CD4-positive, alpha-beta T cell (primary cell): Measurements from ENCODE around the gene SLC1A3. TPM values are rescaled to one million over a fixed set of nuclear protein-coding genes. Genes with fewer than 3 reads are reported as not detected.
A peak's percentile ranks its signal among the peaks of the same experiment; 100 is the strongest.

Experiments
- ATAC-seq: fragments of 200-7000 bp; cut with Tn5 transposase; one replicate; pipeline ENCODE4 v1.10.0; 2022; ENCODE audit warnings: mild to moderate bottlenecking; ENCODE audit not compliant: poor library complexity
- CTCF ChIA-PET: fragments of 350-600 bp; sonication (Branson Sonifier 250); formaldehyde crosslinking; loops from one replicate; lab custom pipeline; 2021; ENCODE audit warnings: antibody characterized with exemption, inconsistent platforms; lab: Charles Lee
- POLR2A ChIA-PET: fragments of 350-600 bp; sonication (Branson Sonifier 250); formaldehyde crosslinking; loops from one replicate; lab custom pipeline; 2021; ENCODE audit warnings: antibody characterized with exemption, inconsistent platforms; lab: Charles Lee
- DNase-seq, 14 experiments: peaks; one replicate each; pipeline ENCODE4 v3.0.0-alpha.2; 2013 to 2020; ENCODE audit warnings: mixed read lengths in 2 of 14
- H3K27ac ChIP-seq, 2 donors: one replicate each; pipeline versions ENCODE4 v1.5.1 to v1.7.0; 2013; ENCODE audit warnings: low read length in 2 of 2, low read depth in 1 of 2, mild to moderate bottlenecking in 1 of 2
- H3K27me3 ChIP-seq, 2 experiments: 1 replicate in 1 of 2; 2 replicates in 1 of 2; pipeline versions ENCODE4 v1.6.1 to v1.7.0; 2013; ENCODE audit warnings: low read length in 2 of 2, control low read depth in 1 of 2, mild to moderate bottlenecking in 1 of 2, moderate library complexity in 1 of 2; ENCODE audit not compliant: insufficient read depth in 2 of 2, control insufficient read depth in 1 of 2
- H3K36me3 ChIP-seq: one replicate; pipeline ENCODE4 v1.6.1; 2013; ENCODE audit warnings: low read length, control low read depth; ENCODE audit not compliant: insufficient read depth
- H3K4me1 ChIP-seq: one replicate; pipeline ENCODE4 v1.6.1; 2013; ENCODE audit warnings: low read length, control low read depth; ENCODE audit not compliant: insufficient read depth
- H3K4me3 ChIP-seq: one replicate; pipeline ENCODE4 v1.5.1; 2013; ENCODE audit warnings: mild to moderate bottlenecking, low read length, moderate library complexity
- H3K9me3 ChIP-seq, 2 experiments: 1 replicate in 1 of 2; 2 replicates in 1 of 2; pipeline versions ENCODE4 v1.6.1 to v1.7.0; 2013; ENCODE audit warnings: low read length in 2 of 2, mild to moderate bottlenecking in 2 of 2, control low read depth in 1 of 2, moderate library complexity in 1 of 2; ENCODE audit not compliant: control insufficient read depth in 1 of 2, insufficient read depth in 1 of 2
- H3K27ac Mint-ChIP-seq: one replicate; pipeline ENCODE4 v1.8.0; 2020; ENCODE audit warnings: mixed read lengths
- H3K27me3 Mint-ChIP-seq: one replicate; pipeline ENCODE4 v1.8.0; 2021; ENCODE audit warnings: mixed read lengths
- H3K36me3 Mint-ChIP-seq: one replicate; pipeline ENCODE4 v1.8.0; 2021; ENCODE audit warnings: low read depth, mixed read lengths
- H3K4me1 Mint-ChIP-seq: one replicate; pipeline ENCODE4 v1.8.0; 2021; ENCODE audit warnings: low read depth, mixed read lengths
- H3K4me3 Mint-ChIP-seq: one replicate; pipeline ENCODE4 v1.8.0; 2020; ENCODE audit warnings: mild to moderate bottlenecking, mixed read lengths
- H3K9me3 Mint-ChIP-seq: one replicate; pipeline ENCODE4 v1.8.0; 2020; ENCODE audit warnings: mixed read lengths
- CTCF ChIP-seq: fragments of 200-600 bp; IDR thresholded peaks from one replicate; pipeline ENCODE4 v1.8.0; 2022; ENCODE audit warnings: antibody characterized with exemption, mild to moderate bottlenecking
- intact Hi-C, 2 experiments: fragments of 100-400 bp; cut with DNase I in 1 of 2; cut with micrococcal nuclease in 1 of 2; formaldehyde crosslinking; loops; one replicate each; pipeline versions ENCODE4 v1.15.1 to v1.9.0; 2023 to 2025; cut with DNase I, micrococcal nuclease
- total RNA-seq, 174 experiments: library from RNA in 2 of 174; stranded (reverse) in 2 of 174; gene quantifications; one replicate each; pipeline ENCODE4 v1.2.3 and lab custom pipeline; 2021 to 2026

The SLC1A3 gene
- total RNA-seq, 2 experiments from 2014 or later: not detected

GRCh38 chr5:36656556-36656955 lies 50.1 kb downstream of the SLC1A3 start:
- Histone ChIP-seq H3K36me3 (no peaks in the 10 kb centered on the region), H3K4me1 (no peaks in the 10 kb centered on the region), H3K4me3 (no peak overlapping the region), H3K27ac (no peak overlapping the region), H3K27me3 (no peaks in the 10 kb centered on the region), H3K9me3 (no peaks in the 10 kb centered on the region)
- H3K27ac Mint-ChIP-seq: no peak overlapping the region
- intact Hi-C loops: no loop called here
- peaks cover 29% of the 10 kb centered on the region for H3K27me3 Mint-ChIP-seq
- DNase-seq: no peak
- ChIA-PET POLR2A (no interaction called here), CTCF (no interaction called here)
- no peaks in the 10 kb centered on the region for H3K4me1 Mint-ChIP-seq
- TF ChIP-seq CTCF: no peak
- no peaks in the 10 kb centered on the region for H3K9me3 Mint-ChIP-seq
- H3K36me3 Mint-ChIP-seq: no peaks in the 10 kb centered on the region
- H3K4me3 Mint-ChIP-seq: no peak overlapping the region
- no peak for ATAC-seq

GRCh38 chr5:36657563-36657995 lies 51.2 kb downstream of the SLC1A3 start:
- no peak for TF ChIP-seq CTCF
- Histone ChIP-seq H3K4me1 (no peaks in the 10 kb centered on the region), H3K4me3 (no peak overlapping the region), H3K36me3 (no peaks in the 10 kb centered on the region), H3K9me3 (no peaks in the 10 kb centered on the region), H3K27ac (no peak overlapping the region), H3K27me3 (no peaks in the 10 kb centered on the region)
- DNase-seq (peak in 3 of 14 experiments; percentile 23 to 72 (median 63)), ATAC-seq (no peak)
- POLR2A ChIA-PET: no interaction called here
- intact Hi-C loops: no loop called here
- H3K4me3 Mint-ChIP-seq: no peak overlapping the region
- peaks cover 20% of the 10 kb centered on the region for H3K27me3 Mint-ChIP-seq
- H3K27ac Mint-ChIP-seq: no peak overlapping the region
- no peaks in the 10 kb centered on the region for H3K36me3 Mint-ChIP-seq
- no peaks in the 10 kb centered on the region for H3K9me3 Mint-ChIP-seq
- CTCF ChIA-PET: no interaction called here
- no peaks in the 10 kb centered on the region for H3K4me1 Mint-ChIP-seq

DNA sequence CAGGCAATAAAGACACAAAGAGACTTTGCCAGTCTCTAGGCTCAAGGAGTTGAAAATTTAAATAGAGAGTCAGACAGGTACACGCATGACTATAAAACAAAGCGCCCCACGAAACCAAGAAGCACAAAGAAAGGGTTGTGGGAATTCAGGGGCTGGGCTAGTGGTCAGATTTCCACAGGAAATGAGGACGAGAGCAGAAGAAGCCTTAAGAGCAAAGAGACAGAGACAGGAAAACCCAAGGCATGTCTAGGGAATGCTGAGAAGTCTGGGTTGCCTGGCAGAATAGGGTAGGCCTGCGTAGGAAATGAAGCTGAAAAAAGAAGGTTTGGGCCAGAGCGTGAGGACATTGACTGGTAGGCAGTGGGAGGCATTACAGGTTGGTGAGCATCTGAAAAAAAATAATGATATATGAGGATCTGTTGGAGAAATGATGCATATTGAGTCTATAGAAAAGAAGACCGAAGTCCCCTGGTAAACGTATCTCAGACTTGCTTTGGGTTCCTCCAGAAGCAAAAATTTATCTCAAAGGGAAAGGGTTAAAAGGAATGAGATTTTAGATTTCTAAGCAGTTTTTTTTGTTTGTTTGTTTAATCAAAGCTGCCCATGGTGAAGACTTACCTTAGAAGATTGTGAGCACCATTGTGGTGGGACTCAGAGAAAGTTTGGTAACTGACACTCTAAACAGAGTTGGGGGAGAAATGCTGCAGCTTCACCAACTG lies 51.8 kb downstream of the SLC1A3 start:
- ATAC-seq: no peak

More for the DNA sequence above, 51.8 kb downstream of the SLC1A3 start:
- Histone ChIP-seq H3K27ac (no peak overlapping the region), H3K36me3 (no peaks in the 10 kb centered on the region), H3K9me3 (no peaks in the 10 kb centered on the region), H3K27me3 (no peaks in the 10 kb centered on the region), H3K4me3 (no peak overlapping the region), H3K4me1 (no peaks in the 10 kb centered on the region)
- Mint-ChIP-seq H3K36me3 (no peaks in the 10 kb centered on the region), H3K9me3 (no peaks in the 10 kb centered on the region), H3K27ac (no peak overlapping the region), H3K4me1 (no peaks in the 10 kb centered on the region), H3K4me3 (no peak overlapping the region), H3K27me3 (peaks cover 15% of the 10 kb centered on the region)
- TF ChIP-seq CTCF: no peak
- POLR2A ChIA-PET: no interaction called here
- no peak for DNase-seq
- CTCF ChIA-PET: no interaction called here
- intact Hi-C loops: no loop called here
